C4-2B (cell line): ENCODE measurements around the gene ZNF431.
"Not testable (repeated sequence)": the region's sequence is repeated elsewhere in the genome, so short reads cannot be mapped to it uniquely, and the experiment has no call there.

ENCODE experiments used
- H3K27ac ChIP-seq: fragments of 450-650 bp; 2 replicates; pipeline ENCODE4 v1.5.1; 2017
- CTCF ChIP-seq: fragments of 450-650 bp; conservative IDR thresholded peaks from 2 replicates; pipeline ENCODE4 v1.5.1; 2017; ENCODE audit warnings: mild to moderate bottlenecking
- ZFX ChIP-seq: fragments of 450-650 bp; IDR thresholded peaks from 2 replicates; pipeline ENCODE4 v1.6.1; 2017

Gene ZNF431

DNA sequence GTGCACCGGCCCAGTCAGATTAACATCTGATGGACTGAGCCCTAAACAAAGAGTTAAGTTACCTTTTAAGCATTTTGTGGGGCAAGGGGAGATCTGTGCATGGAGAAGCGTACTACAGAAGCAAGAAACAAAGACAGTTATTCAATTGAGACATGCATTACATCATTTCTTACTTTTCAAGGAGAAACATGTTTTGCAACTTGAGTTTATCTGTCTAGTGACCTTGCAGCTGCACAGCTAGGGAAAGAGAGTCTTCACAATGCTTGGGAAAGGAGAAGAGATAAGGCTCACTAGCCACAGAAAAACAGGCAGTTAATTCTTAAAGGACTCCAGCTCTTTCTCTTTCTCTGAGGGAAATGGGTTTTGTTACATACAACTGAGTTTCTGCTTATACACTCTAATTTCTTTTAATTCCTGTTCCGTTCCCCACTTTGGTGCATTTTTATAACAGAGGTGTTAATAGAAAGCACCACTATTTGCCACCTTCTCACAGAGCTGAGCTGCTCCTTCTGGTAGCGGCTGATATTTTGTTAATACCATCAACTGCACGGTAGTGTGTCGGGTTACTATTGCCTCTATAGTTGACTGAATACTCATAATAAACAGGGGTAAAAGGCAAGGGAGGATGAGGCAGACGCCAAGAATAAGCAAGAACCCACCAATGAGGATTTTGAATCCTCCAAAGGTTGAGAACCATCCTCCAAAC is 55.9 kb downstream of the ZNF431 start:
- no peak for TF ChIP-seq CTCF
- no peak for TF ChIP-seq ZFX
- no peak overlapping the region for H3K27ac ChIP-seq

- TF ChIP-seq ZFX: no peak
- peak; percentile 86 for TF ChIP-seq CTCF
- H3K27ac ChIP-seq: no peak overlapping the region
These were observed 61.1 kb downstream of the ZNF431 start for GRCh38 chr19:21202865-21203494.

DNA sequence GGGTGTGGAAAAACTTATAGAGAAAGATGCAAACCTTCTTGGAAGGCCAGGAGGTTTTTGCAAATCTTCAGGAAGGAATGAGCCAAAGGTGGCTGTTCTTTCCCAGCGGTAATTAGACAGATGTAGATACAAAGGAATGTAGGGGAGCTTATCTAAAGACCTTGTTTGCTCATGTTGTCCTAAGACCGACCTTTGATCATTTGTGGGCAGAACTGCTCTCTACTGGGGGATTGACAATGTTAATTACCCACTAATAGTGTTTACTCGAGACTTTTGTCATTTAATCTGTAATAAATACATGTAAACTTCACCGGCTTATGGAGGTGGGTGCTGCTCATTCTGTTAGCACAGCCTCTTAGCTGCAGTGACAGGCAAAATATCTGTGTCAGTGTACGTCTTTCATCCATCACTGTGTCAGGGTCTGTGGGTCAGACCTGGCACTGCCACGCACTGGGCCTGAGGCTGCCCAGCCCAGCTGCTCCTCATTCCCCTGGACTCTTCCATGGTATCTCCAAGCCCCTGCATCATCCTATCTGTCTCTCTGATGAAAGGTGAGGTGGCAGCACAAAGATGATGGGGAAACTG is 68.3 kb downstream of the ZNF431 start:
- no peak overlapping the region for H3K27ac ChIP-seq
- TF ChIP-seq ZFX: no peak
- no peak for TF ChIP-seq CTCF

DNA sequence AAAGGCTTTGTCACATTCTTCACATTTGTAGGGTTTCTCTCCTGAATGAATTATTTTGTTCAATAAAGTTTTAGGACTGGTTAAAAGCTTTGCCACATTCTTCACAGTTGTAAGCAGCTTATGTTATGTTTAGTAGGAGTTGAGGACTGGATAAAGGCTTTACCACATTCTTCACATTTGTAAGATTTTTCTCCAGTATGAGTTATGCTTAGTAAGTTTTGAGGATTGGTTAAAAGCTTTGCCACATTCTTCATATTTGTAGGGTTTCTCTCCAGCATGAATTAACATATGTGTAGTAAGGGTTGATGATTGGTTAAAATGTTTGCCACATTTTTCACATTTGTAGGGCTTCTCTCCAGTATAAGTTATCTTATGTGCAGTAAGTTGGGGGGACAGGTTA is 79.9 kb downstream of the ZNF431 start:
- TF ChIP-seq ZFX (no peak), CTCF (no peak)
- H3K27ac ChIP-seq: no peak overlapping the region

DNA sequence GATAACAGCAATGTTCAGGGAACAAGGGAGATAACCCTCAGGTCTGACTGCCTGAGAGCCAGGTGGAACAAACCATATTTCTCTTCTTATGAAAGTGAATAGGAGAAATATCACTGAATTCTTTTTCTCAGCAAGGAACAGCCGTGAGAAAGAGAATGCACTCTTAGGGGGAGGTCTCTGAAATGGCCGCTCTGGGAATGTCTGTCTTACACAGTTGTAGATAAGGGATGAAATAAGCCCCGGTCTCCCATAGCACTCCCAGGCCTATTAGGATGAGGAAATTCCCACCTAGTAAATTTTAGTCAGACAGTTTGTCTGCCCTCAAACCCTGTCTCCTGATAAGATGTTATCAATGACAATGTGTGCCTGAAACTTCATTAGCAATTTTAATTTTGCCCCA is 88.1 kb downstream of the ZNF431 start:
- not testable (repeated sequence) for H3K27ac ChIP-seq

GRCh38 chr19:21233691-21234090 is 91.9 kb downstream of the ZNF431 start:
- no peak overlapping the region for H3K27ac ChIP-seq
- TF ChIP-seq ZFX: no peak

GRCh38 chr19:21236751-21237150 is 94.9 kb downstream of the ZNF431 start:
- H3K27ac ChIP-seq: not testable (repeated sequence)

DNA sequence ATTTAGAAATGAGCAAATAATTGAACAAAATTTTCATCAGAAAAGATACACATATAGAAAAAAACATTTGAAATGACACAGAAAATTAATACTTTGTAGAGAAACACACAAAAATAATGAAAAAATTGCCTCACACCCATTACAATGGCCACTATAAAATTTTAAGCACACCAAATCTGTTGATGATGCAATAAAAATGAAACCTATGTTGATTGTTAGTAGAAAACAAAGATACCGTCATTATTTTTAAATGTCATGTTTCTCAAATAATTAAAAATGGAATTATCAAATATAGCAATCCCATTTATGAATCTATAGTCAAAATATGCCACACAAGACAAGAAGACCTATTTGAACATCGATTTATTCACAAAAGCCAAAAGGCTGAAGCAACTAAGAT is 96.8 kb downstream of the ZNF431 start:
- TF ChIP-seq CTCF (no peak), ZFX (no peak)
- H3K27ac ChIP-seq: no peak overlapping the region
